ENCODE measurements around the gene POU2F2. TPM values are rescaled to one million over a fixed set of nuclear protein-coding genes. Genes with fewer than 3 reads are reported as not detected.

Gene POU2F2
- total and polyA plus RNA-seq, 12 donors: 0.72 to 17.2 (median 3.1) TPM

DNA sequence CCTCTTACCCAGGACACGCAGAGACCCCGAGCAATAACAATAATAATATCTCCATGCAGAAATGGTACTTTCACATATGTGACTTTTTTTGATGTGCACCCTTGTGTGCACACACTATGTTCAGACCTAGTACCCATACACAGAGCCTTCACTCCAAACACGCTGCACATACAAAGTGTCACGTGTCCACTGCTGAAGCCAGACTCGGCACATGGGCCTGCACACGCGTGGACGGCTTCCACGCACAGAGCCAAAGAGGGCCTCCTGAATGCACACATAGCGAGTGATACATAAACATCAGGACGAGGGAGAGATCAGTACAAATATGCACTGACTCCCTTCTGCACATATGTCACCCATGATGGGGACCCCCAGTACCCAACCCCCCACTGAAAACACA, 41.9 kb upstream of the POU2F2 start:
- H3K4me1 ChIP-seq (replicated peaks in 1 of 2): peaks cover 6 to 8% of the 10 kb centered on the region in 2 donors
- WGBS, 4 donors: 75 to 85% (median 83%) methylated on average over 9 to 11 of the region's 11 CpGs
- TF ChIP-seq POLR2A (IDR thresholded peaks at IDR 0.05): no peak
- no peak for TF ChIP-seq CTCF (IDR thresholded peaks at IDR 0.05)
- H3K4me3 ChIP-seq: no peak overlapping the region
- H3K9me3 ChIP-seq (replicated peaks in 1 of 3): no peaks in the 10 kb centered on the region
- no peaks in the 10 kb centered on the region for H3K36me3 ChIP-seq (replicated peaks in 1 of 2)
- no peak for DNase-seq
- no peak overlapping the region for H3K27ac ChIP-seq
- intact Hi-C loops (cut with DNase I): no loop called here
- H3K27me3 ChIP-seq: peaks cover 12% of the 10 kb centered on the region

- Histone ChIP-seq H3K27ac (no peak overlapping the region), H3K36me3 (replicated peaks in 1 of 2) (no peaks in the 10 kb centered on the region), H3K27me3 (peaks cover 8% of the 10 kb centered on the region), H3K4me3 (no peak overlapping the region), H3K9me3 (replicated peaks in 1 of 3) (no peaks in the 10 kb centered on the region), H3K4me1 (replicated peaks in 1 of 2) (peaks cover 6 to 8% of the 10 kb centered on the region in 2 donors)
- WGBS, 4 donors: 57 to 69% (median 66%) methylated on average over 4 to 5 of the region's 5 CpGs
- no peak for TF ChIP-seq CTCF (IDR thresholded peaks at IDR 0.05)
- TF ChIP-seq POLR2A (IDR thresholded peaks at IDR 0.05): no peak
- intact Hi-C loops (cut with DNase I): no loop called here
- DNase-seq: no peak
These were observed 41.4 kb upstream of the POU2F2 start for GRCh38 chr19:42173695-42174094.

DNA sequence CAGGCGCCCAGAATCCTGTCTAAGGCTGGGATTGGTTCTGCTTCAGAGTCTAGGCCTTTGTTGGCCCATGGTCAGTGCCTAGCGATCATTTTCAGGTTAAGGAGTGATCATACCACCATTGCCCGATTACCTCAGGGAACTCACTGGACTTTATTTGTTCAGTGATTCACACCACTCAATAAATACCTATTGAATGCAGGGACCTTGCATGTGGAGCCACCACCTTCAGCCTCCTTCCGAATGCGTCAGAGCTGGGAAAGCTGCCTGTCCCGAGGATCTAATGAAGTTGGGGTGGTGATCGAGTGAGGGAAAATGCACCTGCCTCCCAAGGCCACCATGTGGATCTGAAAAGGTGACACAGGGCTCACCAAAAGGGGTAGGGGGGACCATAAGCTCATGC, 40.0 kb upstream of the POU2F2 start:
- Histone ChIP-seq H3K9me3 (replicated peaks in 1 of 3) (no peaks in the 10 kb centered on the region), H3K27ac (no peak overlapping the region), H3K36me3 (replicated peaks in 1 of 2) (no peaks in the 10 kb centered on the region), H3K4me3 (no peak overlapping the region), H3K27me3 (peaks cover 8% of the 10 kb centered on the region), H3K4me1 (replicated peaks in 1 of 2) (peaks cover 6 to 8% of the 10 kb centered on the region in 2 donors)
- WGBS, 4 donors: 85 to 92% (median 90%) methylated on average over 5 to 7 of the region's 7 CpGs
- no peak for DNase-seq
- TF ChIP-seq POLR2A (IDR thresholded peaks at IDR 0.05) (no peak), CTCF (IDR thresholded peaks at IDR 0.05) (no peak)
- intact Hi-C loops (cut with DNase I): no loop called here

- no peak for TF ChIP-seq CTCF (IDR thresholded peaks at IDR 0.05)
- no peak for TF ChIP-seq POLR2A (IDR thresholded peaks at IDR 0.05)
- WGBS, 4 donors: 73 to 87% (median 84%) methylated on average over 5 to 16 of the region's 16 CpGs
- peaks cover 0 to under 1% of the 10 kb centered on the region in 2 donors for H3K4me1 ChIP-seq (replicated peaks in 1 of 2)
- DNase-seq: no peak
- H3K4me3 ChIP-seq: no peak overlapping the region
- H3K27me3 ChIP-seq: peaks cover 8% of the 10 kb centered on the region
- no peak overlapping the region for H3K27ac ChIP-seq
- intact Hi-C loops (cut with DNase I): no loop called here
- no peaks in the 10 kb centered on the region for H3K36me3 ChIP-seq (replicated peaks in 1 of 2)
- H3K9me3 ChIP-seq (replicated peaks in 1 of 3): no peaks in the 10 kb centered on the region
These were observed 38.5 kb upstream of the POU2F2 start for GRCh38 chr19:42170715-42171114.

Measured in adrenal gland (tissue), 12 donors.